ENCODE data around the gene COL5A2.

The COL5A2 gene

GRCh38 chr2:189155795-189156194 is 23.8 kb downstream of the COL5A2 start:
- no peak for TF ChIP-seq JUND (IDR thresholded peaks at IDR 0.05; ENCODE audit: low read depth)
- no peak for DNase-seq (ENCODE audit: low read depth in 1 of 2, low spot score in 1 of 2)
- in situ Hi-C loops (cut with HindIII; ENCODE audit: low pct_unique_long_range_greater_than_20kb, low sequenced_read_pairs): no loop called here

DNA sequence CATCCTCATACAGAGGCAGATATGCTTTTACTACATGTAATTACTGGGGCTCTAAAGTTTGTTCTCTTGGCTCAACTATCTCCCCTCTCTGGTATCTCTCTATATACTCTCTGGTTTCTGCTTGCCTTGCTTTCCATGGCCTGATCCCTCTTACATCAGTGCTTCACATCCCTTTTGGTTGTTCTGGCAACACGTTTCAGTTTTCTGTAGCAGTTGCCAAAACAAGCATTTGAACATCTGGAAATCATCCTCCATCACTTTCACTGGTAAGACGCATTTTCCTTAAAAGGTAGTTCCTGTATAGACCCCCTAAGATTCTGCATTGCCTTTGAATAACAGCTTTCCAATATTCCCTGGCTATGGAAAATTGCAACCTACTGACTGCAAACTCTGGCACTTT is 25.9 kb downstream of the COL5A2 start:
- in situ Hi-C loops (cut with HindIII; ENCODE audit: low pct_unique_long_range_greater_than_20kb, low sequenced_read_pairs): no loop called here
- DNase-seq (ENCODE audit: low read depth in 1 of 2, low spot score in 1 of 2): no peak
- no peak for TF ChIP-seq JUND (IDR thresholded peaks at IDR 0.05; ENCODE audit: low read depth)

DNA sequence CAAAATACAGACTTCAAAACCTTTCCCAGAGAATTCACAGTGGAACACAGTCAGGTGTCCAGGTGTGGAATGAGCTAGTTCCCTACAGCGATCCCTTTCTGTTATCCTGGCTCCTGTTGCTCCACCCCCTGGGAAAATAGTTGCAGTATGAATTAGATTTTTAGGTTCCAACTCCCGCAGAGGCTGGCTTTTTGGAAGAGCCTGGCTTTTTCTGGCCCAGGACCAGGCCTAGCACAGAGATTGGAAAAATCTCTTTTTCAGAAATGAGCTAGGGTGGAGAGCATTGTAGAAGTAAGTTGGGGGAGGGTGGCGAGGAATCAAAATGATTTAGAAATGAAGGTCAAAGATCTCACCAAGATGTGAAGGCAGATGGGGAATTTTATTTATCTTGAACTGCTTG is 27.1 kb downstream of the COL5A2 start:
- TF ChIP-seq JUND (IDR thresholded peaks at IDR 0.05; ENCODE audit: low read depth): no peak
- in situ Hi-C loops (cut with HindIII; ENCODE audit: low pct_unique_long_range_greater_than_20kb, low sequenced_read_pairs): no loop called here
- DNase-seq (ENCODE audit: low read depth in 1 of 2, low spot score in 1 of 2): no peak

- TF ChIP-seq JUND (IDR thresholded peaks at IDR 0.05; ENCODE audit: low read depth): no peak
- DNase-seq (ENCODE audit: low read depth in 1 of 2, low spot score in 1 of 2): no peak
- in situ Hi-C loops (cut with HindIII; ENCODE audit: low pct_unique_long_range_greater_than_20kb, low sequenced_read_pairs): no loop called here
Observed at GRCh38 chr2:189151906-189152305, 27.7 kb downstream of the COL5A2 start.

- peak; percentile 57; the same call in 1 of the 2 replicates for TF ChIP-seq JUND (IDR thresholded peaks at IDR 0.05; ENCODE audit: low read depth)
- in situ Hi-C loops (cut with HindIII; ENCODE audit: low pct_unique_long_range_greater_than_20kb, low sequenced_read_pairs): no loop called here
- DNase-seq (ENCODE audit: low read depth in 1 of 2, low spot score in 1 of 2): peak in 1 of 2 experiments; percentile 43
Observed at GRCh38 chr2:189150033-189150432, 29.5 kb downstream of the COL5A2 start.

GRCh38 chr2:189147989-189148388 is 31.6 kb downstream of the COL5A2 start:
- DNase-seq (ENCODE audit: low read depth in 1 of 2, low spot score in 1 of 2): no peak
- no peak for TF ChIP-seq JUND (IDR thresholded peaks at IDR 0.05; ENCODE audit: low read depth)
- in situ Hi-C loops (cut with HindIII; ENCODE audit: low pct_unique_long_range_greater_than_20kb, low sequenced_read_pairs): no loop called here

DNA sequence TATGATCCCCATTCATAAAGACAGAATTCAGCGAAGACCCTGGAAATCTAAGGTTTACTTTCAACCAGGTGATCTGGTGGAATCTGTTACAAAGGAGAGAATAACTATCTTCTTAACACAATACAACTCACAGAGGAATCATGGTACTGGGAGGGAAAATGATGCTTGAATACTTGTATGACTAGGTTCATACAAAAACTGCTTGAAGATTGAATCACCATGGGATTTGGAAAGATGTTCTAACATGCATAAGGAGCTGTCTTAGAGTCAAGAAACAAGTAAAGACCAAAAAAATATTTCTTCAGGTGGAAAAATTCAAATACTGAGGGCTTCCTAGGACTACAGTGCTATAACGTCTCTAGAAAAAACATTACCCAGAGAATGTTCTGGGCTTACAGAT is 32.2 kb downstream of the COL5A2 start:
- DNase-seq (ENCODE audit: low read depth in 1 of 2, low spot score in 1 of 2): no peak

GRCh38 chr2:189146553-189146952 is 33.0 kb downstream of the COL5A2 start:
- TF ChIP-seq JUND (IDR thresholded peaks at IDR 0.05; ENCODE audit: low read depth): no peak
- in situ Hi-C loops (cut with HindIII; ENCODE audit: low pct_unique_long_range_greater_than_20kb, low sequenced_read_pairs): no loop called here
- no peak for DNase-seq (ENCODE audit: low read depth in 1 of 2, low spot score in 1 of 2)

More for the DNA sequence above, 32.2 kb downstream of the COL5A2 start:
- TF ChIP-seq JUND (IDR thresholded peaks at IDR 0.05; ENCODE audit: low read depth): no peak
- in situ Hi-C loops (cut with HindIII; ENCODE audit: low pct_unique_long_range_greater_than_20kb, low sequenced_read_pairs): no loop called here

DNA sequence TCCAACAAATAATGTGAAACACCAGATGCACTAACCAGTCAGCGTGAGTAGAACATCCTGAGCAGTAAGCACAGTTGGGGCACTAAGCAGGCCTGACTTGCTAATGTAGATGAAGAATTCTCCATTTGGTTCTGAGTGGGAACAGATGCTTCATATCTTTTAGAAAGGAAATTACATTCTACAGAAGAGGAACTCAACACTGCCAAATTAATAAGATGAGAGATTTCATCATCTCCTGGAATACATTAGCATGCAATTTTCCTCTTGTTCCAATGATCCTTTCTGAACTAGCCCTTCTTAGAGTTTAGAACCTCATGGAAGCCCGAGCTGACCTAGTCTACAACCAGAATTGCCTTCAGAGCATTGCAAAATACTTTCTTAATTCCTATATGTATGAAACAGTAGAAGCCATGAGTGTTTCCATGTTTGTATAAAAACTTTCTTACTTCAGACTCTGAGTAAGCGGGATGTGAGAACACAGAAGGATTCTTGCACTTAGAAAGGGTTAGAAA is 34.8 kb downstream of the COL5A2 start:
- no peak for DNase-seq (ENCODE audit: low read depth in 1 of 2, low spot score in 1 of 2)
- in situ Hi-C loops (cut with HindIII; ENCODE audit: low pct_unique_long_range_greater_than_20kb, low sequenced_read_pairs): no loop called here
- TF ChIP-seq JUND (IDR thresholded peaks at IDR 0.05; ENCODE audit: low read depth): no peak

GRCh38 chr2:189143925-189144324 is 35.6 kb downstream of the COL5A2 start:
- DNase-seq (ENCODE audit: low read depth in 1 of 2, low spot score in 1 of 2): no peak
- TF ChIP-seq JUND (IDR thresholded peaks at IDR 0.05; ENCODE audit: low read depth): no peak
- in situ Hi-C loops (cut with HindIII; ENCODE audit: low pct_unique_long_range_greater_than_20kb, low sequenced_read_pairs): no loop called here

GRCh38 chr2:189142893-189143759 is 36.4 kb downstream of the COL5A2 start:
- DNase-seq (ENCODE audit: low read depth in 1 of 2, low spot score in 1 of 2): peak in 1 of 2 experiments; percentile 71
- TF ChIP-seq JUND (IDR thresholded peaks at IDR 0.05; ENCODE audit: low read depth): no peak
- in situ Hi-C loops (cut with HindIII; ENCODE audit: low pct_unique_long_range_greater_than_20kb, low sequenced_read_pairs): no loop called here

DNA sequence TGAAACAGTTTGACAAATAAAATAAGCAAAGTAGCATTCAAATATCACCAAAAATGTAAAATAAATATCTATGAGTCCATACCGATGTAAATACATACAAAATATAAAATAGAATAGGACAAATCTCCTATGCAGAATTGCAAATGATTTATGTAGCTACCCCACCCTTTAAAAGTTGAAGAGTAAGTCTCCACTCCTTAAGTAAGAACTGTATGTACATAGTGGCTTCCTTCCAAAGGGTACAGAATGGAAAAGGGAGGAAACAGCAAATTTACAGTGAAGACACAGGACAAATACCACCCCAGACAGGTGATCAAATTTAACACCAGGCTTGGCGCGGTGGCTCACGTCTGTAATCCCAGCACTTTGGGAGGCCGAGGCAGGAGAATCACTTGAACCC is 40.8 kb downstream of the COL5A2 start:
- DNase-seq (ENCODE audit: low read depth in 1 of 2, low spot score in 1 of 2): no peak
- TF ChIP-seq JUND (IDR thresholded peaks at IDR 0.05; ENCODE audit: low read depth): no peak
- in situ Hi-C loops (cut with HindIII; ENCODE audit: low pct_unique_long_range_greater_than_20kb, low sequenced_read_pairs): no loop called here

GRCh38 chr2:189137519-189137918 is 42.0 kb downstream of the COL5A2 start:
- no peak for TF ChIP-seq JUND (IDR thresholded peaks at IDR 0.05; ENCODE audit: low read depth)
- in situ Hi-C loops (cut with HindIII; ENCODE audit: low pct_unique_long_range_greater_than_20kb, low sequenced_read_pairs): no loop called here
- no peak for DNase-seq (ENCODE audit: low read depth in 1 of 2, low spot score in 1 of 2)

Data from T47D (cell line).